Endometrium (tissue), 2 donors: ENCODE data around the gene BTC.
"Not testable (repeated sequence)": the region's sequence is repeated elsewhere in the genome, so short reads cannot be mapped to it uniquely, and the experiment has no call there.

Experiments used
- FAIRE-seq: peaks from 2 replicates; lab custom pipeline; 2012; peaks lifted over from hg19 to GRCh38; lab: Jason Lieb, UNC
- donor health status: control.
- donor health status: control.

BTC gene

GRCh38 chr4:74794382-74795010, at the start of gene BTC:
TSS of gene BTC (minus strand) at chr4:74794523. CDS start at chr4:74794325, 198 bp downstream.
- FAIRE-seq: no peak

- no peak for FAIRE-seq
Observed at GRCh38 chr4:74840936-74841509, 46.7 kb upstream of the BTC start.

GRCh38 chr4:74838746-74839370, 44.5 kb upstream of the BTC start:
- FAIRE-seq: no peak

GRCh38 chr4:74830928-74831327, 36.6 kb upstream of the BTC start:
- no peak for FAIRE-seq

- FAIRE-seq: no peak
Observed at GRCh38 chr4:74823194-74823593, 28.9 kb upstream of the BTC start.

- FAIRE-seq: no peak
Observed at GRCh38 chr4:74822603-74823002, 28.3 kb upstream of the BTC start.

- no peak for FAIRE-seq
Observed at GRCh38 chr4:74821541-74821940, 27.2 kb upstream of the BTC start.

GRCh38 chr4:74814052-74814451, 19.7 kb upstream of the BTC start:
- no peak for FAIRE-seq

- FAIRE-seq: not testable (repeated sequence)
Observed at GRCh38 chr4:74812056-74812455, 17.7 kb upstream of the BTC start.

GRCh38 chr4:74805601-74806000, 11.3 kb upstream of the BTC start:
- no peak for FAIRE-seq

GRCh38 chr4:74800310-74800709, 6.0 kb upstream of the BTC start:
- no peak for FAIRE-seq

GRCh38 chr4:74796631-74797030, 2.3 kb upstream of the BTC start:
- no peak for FAIRE-seq

- no peak for FAIRE-seq
Observed at GRCh38 chr4:74793757-74794381, 454 bp downstream of the BTC start.

GRCh38 chr4:74790652-74791051, 3.7 kb downstream of the BTC start:
- no peak for FAIRE-seq

GRCh38 chr4:74789518-74789917, 4.8 kb downstream of the BTC start:
- no peak for FAIRE-seq

- FAIRE-seq: no peak
Observed at GRCh38 chr4:74777531-74777930, 16.8 kb downstream of the BTC start.

- no peak for FAIRE-seq
Observed at GRCh38 chr4:74772783-74773182, 21.5 kb downstream of the BTC start.

GRCh38 chr4:74772106-74772505, 22.2 kb downstream of the BTC start:
- no peak for FAIRE-seq

- no peak for FAIRE-seq
Observed at GRCh38 chr4:74770226-74770910, 24.0 kb downstream of the BTC start.

- no peak for FAIRE-seq
Observed at GRCh38 chr4:74768857-74769525, 25.3 kb downstream of the BTC start.

GRCh38 chr4:74764119-74764518, 30.2 kb downstream of the BTC start:
- FAIRE-seq: no peak

- no peak for FAIRE-seq
Observed at GRCh38 chr4:74758551-74759145, 35.7 kb downstream of the BTC start.
